Activated CD4-positive, alpha-beta T cell treated with anti-CD3 and anti-CD28 coated beads for 48 hours (primary cell): ENCODE data around the gene RALGAPA2.

Experiments
- DNase-seq: peaks from one replicate; pipeline ENCODE4 v3.0.0-alpha.2; 2020

The RALGAPA2 gene

DNA sequence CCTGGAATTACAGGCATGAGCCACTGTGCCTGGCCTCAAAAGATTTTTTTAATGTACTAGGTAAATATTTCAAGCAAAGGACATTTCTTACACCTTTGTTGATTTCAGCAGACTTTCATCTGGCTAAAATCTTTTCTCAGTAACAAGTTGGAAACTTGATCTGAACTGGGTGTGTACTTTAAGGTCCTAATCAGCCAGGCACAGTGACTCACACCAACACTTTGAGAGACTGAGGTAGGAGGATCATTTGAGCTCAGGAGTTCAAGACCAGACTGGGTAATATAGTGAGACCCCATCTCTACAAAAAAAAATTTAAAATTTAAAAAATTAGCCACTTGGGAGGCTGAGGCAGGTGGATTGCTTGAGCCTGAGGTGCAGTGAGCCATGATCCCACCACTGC, 7.0 kb upstream of the RALGAPA2 start:
- DNase-seq: no peak

DNA sequence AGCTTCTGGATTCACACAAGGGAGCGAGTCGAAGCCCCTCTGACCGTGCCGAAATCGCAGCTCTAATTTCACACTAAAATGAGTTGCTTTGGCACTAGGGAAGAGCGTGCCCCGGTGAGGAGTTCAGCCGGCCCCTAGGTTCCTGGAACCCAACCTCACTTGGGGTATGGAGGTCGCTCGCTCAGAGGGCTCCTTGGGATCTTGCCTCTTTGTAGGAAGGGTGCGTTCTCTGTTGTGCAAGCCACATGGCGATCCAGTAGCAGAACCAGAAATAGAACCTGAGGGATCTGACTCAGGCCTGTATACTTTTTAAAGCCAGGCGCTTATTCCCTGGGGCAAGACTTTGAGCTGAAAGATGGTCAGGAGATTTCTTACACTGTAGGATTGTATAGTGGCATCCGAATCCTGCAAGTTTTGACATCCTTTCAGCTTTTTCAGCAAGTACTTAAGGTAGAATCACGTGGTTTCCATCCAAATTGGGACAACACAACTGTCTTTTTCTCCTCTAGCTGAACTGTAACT, 861 bp upstream of the RALGAPA2 start:
- no peak for DNase-seq

DNA sequence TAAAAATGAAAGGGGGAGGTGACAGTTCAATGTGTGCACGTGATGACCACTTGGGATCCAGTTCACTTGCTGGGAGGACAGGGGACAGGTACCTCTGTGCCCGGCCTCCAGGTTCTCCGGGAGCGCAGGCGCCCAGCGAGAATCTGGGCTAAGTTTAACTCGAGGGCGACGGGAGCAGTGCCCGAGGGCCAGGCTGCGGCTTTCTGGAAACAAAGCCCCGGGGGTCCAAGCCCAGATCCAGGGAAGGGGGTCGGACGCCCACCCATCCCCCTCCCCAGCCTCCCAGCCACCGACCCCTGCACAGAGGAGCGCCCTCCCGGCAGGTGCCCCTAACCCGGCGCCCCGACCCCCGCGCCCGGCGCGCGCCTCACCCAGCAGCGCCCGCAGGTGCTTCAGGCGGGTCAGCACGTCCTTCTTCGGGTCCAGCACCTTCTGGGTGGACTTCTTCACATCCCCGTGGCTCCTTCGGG, 405 bp downstream of the RALGAPA2 start:
- DNase-seq: peak; percentile 12

DNA sequence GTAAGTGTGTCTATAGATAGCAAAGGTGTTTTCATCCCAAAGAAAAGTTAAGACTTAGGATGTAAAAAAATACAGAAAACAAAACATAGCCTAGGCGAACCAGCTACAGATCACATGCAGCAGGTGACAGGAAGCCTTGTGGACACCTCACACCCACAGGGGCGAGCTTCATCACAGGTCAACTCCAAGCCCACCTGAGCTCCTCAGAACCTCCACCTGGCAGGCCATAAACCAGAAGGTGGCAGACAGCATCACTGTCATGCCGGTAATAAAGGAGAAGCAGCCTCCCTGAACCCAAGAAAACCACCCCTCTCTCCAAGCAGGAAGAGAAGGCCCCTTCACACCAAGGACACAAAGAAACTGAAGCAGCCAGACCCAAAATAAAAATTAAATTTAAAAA, 1.0 kb downstream of the RALGAPA2 start:
- DNase-seq: peak; percentile 18

DNA sequence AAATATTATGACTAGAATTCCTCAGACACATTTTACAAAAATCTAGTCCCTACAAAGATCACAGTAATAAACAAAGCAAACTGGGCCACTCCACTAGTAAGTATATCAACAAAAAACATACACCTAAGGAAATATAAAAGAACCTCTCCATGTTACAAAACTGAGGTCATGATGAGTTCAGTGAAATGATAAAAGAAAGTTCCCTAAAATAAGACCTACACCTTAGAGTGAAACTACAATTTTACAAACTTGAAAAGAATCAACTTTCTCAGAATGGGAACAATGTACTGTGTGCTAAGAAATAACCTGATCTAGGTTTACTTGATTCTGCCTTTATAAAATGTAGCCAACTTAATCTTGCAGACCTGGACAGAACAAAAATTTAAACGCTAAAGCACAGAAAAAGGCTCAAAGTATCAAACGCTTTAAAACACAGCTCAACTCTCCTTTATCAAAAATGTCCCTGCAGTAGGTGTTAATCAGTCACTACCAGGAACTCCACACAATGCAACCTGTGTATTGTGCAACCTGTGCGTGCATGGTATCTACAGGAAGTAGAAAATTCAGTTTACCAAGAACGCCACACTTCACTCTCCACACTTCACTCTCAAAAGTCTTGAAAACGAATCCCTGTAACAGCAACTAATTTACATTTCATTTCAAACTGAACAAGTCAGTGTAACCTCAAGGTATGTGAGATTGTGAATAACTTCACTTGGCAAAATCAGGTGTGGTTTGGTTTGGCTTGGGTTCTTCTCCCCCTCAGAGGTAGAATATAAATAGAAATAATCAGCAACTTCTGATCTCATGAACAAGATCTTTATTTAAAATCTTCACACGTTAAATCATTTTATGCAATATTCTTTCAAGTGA, 1.8 kb downstream of the RALGAPA2 start:
- peak; percentile 43 for DNase-seq

DNA sequence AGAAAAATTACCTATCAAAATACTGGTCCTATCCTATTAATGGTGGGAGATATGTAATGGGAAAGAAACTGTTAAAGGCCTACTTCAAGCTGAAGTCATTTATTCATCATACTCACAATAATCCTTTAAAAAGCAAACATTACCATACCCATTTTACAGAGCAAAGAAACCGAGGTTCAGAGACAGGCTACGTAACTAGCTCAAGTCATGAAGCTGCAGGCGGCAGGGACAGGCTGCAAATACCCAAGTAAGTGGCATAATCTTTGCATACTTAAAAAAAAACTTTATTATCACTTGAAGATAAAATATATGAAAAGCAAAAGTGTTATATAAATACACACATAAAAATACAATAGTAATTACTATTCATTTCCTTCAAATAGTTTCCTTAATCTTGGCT, 2.6 kb downstream of the RALGAPA2 start:
- no peak for DNase-seq

DNA sequence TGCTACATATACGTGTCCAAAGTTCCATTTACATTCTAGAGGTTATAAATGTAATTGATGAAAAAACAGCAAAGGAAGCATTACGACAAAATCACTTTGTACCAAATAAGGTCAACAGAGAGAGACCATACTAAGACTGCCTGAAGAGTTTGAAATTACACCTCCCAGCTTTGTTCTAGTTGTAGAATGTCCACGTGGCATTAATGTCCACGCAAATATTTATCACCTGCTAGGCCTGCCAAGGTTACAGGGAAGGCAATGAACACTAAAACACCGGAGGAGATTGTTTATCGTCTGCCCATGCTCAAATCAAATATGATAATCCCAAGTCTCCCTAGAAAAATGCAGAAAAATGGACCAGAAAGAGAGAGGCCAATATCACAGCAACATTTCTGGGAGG, 6.2 kb downstream of the RALGAPA2 start:
- DNase-seq: no peak

DNA sequence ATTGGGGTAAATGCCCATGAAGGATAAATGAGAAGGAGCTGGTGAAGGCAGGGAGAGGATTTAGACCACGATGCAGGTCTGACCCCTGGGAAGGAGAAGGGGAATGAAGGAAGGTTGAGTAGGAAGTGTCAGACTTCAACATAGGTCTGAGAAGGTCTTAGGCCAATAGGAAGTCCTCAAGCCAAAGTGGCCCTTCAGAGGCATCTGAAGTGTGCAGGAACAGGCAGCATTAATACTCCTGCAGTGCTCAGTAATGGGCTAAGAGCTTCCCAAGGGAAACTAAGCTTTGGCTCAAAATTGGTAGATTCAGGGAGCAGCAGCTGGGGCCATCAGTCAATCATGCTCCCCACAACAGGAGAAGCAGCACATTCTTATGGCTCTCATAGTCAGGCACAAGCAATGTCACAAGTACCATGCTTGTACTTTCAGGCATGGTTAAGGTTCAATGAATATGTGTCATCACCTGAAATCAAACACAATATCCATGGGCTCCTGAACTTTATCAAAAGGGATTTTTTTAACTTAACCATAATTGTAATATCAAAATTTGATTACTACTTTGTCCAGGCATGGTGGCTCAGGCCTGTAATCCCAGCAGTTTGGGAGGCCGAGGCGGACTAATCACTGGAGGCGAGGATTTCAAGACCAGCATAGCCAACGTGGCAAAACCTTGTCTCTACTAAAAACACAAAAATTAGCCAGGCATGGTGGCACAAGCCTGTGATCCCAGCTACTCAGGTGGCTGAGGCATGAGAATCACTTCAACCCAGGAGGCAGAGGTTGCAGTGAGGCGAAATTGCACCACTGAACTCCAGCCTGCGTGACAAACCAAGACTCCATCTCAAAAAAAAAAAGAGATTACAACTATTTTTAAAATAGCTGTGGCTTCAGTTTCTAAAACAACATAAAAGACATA, 9.9 kb downstream of the RALGAPA2 start:
- DNase-seq: no peak

DNA sequence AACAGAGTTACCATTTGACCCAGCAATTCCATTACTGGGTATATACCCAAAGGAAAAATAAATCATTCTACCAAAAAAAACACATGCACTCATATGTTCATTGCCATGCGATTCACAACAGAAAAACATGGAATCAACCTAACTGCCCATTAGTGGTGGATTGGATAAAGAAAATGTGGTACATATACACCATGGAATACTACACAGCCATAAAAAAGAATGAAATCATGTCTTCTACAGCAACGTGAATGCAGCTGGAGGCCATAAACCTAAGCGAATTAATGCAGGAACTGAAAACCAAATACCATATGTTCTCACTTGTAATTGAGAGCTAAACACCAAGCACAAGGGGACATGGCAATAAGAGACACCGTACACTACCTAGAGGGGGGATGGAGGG, 12.5 kb downstream of the RALGAPA2 start:
- DNase-seq: no peak

DNA sequence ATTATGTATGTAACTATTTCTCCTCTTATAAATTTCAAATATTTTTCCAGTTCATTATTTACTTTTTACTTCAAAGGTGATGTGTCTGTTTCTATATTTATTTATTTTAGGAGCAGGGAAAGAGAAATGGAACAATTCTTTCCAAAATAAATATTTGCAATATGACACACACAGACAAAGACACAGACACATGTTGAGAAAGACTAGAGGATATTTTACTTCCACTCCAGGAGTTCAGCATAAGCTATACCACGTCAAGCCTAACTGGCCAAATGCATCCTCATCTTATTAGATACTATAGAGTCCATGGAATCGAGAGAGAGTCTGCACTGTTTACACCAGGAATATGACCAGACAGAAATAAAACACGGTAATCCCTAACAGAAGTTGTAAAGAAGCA, 13.3 kb downstream of the RALGAPA2 start:
- no peak for DNase-seq

DNA sequence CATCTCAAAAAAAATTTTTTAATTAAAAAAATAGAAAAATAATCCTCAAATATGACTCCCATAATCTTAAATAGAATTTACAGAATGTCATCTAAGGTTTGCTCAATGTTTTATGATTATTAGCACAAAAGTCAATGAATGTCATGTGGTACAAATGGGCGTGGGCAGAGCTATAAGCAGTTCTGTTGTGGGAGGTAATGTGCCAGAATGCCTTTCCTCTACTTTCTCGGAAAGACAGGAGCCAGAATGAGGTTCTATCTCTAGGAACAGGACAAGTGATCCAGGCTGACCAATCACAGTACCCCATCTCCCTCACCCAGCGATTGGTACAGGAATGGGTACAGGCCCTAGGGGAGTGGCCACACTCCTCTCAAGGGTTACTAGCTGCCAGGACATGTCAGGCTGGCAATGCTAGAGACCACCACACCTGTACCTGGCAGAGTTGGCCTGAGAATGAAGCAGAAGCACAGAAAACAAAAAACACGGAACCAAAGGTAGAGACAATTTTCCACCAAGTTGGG, 15.1 kb downstream of the RALGAPA2 start:
- DNase-seq: no peak

DNA sequence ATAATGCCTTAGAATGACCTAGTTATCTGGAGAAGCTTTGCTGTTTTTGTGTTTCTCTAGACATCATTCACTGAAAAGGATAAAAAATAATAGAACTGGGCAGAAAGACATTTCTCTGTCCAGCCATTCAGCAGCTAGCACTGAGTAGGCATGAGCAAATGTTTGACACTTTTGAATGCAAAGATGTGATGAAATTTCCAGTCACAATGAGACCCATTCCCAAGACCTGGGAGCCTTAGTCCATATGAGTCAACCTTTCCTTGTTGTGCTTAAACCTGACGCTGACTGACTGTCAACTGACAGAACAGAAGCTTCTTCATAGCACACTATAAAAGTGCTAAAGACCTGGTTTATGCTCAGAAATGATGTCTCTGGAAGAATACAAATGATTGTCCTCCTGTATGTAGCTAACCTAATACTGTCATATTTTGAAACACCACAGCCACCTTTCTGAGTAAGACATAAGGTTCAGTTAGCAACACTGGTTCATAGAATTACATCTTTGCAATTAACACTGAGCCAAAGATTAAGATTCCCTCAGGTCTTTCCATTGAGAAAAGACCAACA, 17.1 kb downstream of the RALGAPA2 start:
- no peak for DNase-seq

DNA sequence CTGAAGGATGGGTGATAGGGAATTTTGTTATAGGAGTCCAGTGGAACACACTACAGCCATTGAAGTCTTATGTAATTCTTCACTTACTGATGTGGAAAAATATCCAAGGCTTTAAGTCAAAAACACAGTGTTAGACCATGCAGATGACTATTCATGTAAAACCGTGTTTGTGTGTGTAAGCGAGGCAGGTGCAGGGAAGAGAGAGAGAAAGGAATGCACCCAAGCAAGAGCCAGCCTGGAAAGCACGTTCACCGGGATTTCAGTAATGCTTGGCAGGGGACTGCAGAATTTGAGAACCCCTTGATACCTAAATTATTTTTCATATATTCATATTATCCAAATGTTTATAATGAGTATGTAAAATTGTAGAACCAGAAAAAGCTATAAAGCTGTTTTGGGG, 17.9 kb downstream of the RALGAPA2 start:
- no peak for DNase-seq

DNA sequence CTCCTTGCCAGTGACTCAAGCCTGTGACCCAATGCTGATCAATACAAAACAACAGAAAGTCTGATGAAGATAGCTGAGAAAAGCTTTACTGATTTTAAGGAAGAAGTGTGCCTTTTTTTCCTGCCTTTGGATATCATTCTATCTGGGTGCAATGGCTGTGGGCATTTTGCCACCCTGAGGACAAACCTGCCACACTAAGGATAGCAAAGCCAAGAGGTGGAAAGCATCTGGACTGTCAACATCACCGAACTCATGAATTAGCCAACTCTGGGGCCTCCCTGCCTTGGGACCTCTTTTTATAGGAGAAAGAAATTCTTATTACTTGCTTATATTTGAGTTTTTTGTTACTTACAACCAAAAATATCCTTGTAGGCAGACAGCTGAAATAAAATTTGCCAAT, 19.9 kb downstream of the RALGAPA2 start:
- DNase-seq: no peak

DNA sequence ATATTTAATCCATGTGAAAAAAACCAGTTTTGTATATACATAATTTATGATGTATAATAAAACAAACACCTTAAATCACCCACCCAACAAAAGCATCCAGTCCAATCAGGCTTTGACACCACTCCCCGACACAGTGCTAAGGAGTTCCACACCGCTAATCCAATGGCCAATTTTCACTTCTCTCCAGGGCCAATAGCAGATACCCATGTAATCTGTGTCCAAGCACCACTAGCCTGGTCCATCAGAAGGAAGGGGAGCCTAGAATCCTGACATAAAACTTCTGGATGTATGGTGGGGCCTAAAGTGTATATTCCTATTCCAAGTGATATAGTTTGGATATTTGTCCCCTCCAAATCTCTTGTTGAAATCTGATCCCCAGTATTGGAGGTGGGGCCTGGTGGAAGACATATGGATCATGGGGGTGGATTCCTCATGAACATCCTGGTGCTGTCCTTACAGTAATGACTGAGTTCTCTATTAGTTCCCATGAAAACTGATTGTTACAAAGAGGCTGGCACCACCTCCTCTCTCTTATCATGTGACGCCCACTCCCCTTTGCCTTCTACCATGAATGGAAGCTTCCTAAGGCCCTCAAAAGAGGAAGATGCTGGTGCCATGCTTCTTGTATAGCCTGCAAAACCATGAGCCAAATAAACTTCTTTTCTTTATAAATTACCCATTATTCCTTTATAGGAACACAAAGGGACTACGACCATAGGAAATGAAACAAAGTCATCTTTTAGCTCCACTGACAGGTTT, 20.8 kb downstream of the RALGAPA2 start:
- no peak for DNase-seq

DNA sequence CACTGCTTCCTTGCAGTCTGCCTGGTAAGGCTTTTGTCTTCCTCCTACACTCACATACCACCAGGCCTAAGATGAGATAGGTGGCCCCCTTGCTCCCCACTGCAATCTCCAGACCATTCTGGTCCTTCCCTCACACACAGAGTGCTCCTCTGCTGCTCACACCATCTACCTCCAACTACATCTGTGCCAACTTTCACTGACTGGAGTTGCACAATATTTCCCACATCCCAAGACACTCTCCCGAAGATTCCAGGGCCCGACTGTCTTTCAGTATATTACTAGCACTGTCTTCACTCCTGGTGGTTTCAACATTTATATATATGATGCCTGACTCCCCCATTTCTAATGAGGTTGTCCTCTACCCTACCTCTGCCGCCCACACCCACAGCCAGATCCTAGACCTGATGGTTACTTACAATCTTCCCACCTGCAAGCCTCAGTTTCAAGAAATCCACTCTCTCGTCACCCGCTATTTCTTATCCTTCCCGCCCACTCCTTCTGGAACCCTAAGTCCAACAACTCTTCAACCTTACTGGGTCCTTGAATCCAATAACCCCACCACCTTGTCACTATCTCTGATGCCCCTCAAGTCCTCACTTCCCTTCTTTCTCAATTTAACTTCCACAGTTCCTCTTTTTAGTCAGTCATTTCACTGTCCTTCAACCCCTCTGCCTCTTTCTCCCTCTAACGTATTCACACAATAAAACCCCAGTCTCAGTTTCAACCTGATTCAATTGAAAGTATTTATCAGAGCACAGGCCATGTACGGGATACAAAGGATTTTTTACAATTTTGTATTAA, 21.6 kb downstream of the RALGAPA2 start:
- DNase-seq: no peak

DNA sequence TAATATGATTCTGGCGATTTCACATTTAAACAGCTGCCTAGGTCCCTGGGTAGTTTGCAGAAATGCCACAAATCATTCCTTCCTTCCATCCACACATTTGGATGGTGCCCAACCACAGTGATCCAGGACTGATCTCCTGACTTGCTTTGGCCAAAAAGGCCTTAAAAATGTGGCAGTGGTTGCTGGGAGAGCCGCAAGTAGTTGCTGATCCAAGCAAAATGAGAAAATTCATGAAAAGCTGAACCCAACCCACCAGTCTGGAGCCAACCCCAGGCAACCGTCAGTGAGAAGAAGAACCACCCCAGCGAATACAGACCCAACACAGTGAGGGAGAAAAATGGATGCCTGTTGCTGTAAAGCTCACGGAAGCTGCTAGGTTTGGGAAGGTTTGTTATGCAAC, 25.1 kb downstream of the RALGAPA2 start:
- no peak for DNase-seq

DNA sequence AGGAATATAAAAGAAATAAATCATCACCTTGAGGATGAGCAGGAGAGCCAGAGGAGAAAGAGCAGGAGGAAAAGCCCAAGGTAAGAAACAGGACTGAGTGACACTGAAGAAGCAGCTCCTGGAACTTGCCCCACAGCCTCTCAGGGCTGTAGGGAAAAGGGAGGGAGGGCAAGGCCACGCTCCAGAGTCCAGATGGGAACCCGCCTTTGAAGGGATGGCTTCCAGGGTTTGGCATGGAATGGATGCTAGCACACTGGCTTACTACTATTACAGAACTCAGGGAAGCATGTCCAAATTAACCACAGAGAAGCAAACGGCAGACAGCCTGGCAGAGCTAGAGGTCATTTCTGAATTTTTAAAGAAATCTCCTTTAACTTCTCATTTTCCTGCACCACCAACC, 26.8 kb downstream of the RALGAPA2 start:
- no peak for DNase-seq

DNA sequence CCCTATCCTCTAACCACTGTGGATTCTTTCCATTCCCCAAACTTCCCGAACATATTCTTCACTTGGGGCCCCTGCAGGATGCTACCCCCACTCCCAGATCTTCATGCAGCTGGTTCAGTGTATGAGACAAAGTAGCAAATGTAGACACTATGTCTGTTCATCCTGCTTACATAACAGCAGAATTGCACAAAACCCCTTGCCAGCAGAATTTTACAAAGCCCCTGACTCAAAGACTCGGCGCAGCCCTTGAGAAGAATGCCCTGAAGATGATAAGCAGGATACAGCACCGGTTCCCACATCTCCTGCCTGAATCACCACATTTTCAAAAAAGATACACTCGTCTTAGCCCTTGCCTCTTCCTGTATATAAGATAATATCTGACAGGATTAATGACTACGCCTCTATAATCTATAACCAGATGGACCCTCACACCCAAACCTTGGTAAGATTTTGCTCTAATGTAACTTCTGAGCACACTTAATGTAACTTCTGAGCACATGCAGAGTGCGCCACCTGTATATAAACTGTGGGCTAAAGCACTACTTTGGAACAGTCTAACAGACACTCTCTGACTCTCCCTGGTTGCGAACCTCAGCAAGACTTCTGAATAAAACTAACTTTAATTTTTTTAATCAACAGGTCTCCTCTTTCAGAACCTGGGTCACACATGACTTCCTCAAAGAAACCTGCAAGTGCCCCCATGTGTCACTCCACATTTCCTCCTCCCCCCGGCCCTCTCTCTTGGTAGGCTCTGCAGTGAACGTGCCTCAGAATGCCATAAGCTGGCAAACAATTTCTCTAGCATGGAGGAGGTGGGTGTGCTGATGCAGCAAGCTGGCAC, 28.7 kb downstream of the RALGAPA2 start:
- DNase-seq: no peak

DNA sequence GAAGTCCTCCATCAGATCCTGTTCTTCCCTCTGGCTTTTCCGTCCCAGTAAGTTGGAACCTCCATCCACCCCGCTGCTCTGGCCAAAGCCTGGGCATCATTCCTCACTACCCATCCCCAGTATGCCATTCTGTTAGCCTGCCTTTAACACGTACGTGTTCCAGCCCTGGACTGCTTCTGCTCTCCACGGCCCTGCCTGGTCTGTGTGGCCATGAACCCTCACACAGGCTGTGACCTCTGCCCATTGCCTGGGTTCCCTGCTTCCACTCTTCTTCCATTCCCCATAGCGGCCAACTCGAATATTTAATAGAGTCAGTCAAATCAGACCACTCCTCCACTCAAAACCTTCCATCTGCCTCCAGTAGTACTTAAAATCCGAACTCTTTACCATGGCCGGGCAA, 29.4 kb downstream of the RALGAPA2 start:
- no peak for DNase-seq
